Myocyte (in vitro differentiated cells): ENCODE results near the gene CEACAM8. TPM values are rescaled to one million over a fixed set of nuclear protein-coding genes. Genes with fewer than 3 reads are reported as not detected.
A peak's percentile ranks its signal among the peaks of the same experiment; 100 is the strongest.
"Not testable (repeated sequence)": the region's sequence is repeated elsewhere in the genome, so short reads cannot be mapped to it uniquely, and the experiment has no call there.

Experiments
- DNase-seq: peaks from one replicate; pipeline ENCODE4 v3.0.0-alpha.2; 2012; ENCODE audit warnings: low read depth
- total RNA-seq: library from RNA; depleted of rRNA; stranded (reverse); fragments of >200 nt; gene quantifications from 2 replicates; pipeline ENCODE4 v1.2.3, GENCODE V29; 2014

The CEACAM8 gene
- total RNA-seq, 1 donor from 2014 or later, result not detected

GRCh38 chr19:42573642-42574041, 21.1 kb downstream of the CEACAM8 start:
- DNase-seq, result no peak

GRCh38 chr19:42571116-42571515, 23.6 kb downstream of the CEACAM8 start:
- no peak for DNase-seq

DNA sequence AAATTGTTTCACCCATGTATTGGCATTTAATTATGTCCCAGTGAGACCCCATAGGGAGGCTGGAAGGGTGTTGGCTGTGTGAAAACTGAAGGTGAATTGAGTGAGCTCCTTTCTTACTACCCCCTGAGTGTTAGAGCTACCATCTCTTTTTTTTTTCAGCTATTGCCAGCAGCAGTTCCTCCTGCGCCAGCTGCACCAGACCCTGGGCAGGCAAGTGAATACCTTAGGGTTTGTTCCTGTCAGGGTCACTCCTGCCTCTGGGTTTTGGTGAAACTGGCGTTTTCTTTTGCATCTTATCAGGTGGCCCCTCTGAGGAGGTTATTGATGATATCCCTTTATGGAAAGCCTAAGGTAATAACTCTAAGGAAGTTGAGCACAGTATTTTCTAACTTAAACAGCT, 25.5 kb downstream of the CEACAM8 start:
- no peak for DNase-seq

DNA sequence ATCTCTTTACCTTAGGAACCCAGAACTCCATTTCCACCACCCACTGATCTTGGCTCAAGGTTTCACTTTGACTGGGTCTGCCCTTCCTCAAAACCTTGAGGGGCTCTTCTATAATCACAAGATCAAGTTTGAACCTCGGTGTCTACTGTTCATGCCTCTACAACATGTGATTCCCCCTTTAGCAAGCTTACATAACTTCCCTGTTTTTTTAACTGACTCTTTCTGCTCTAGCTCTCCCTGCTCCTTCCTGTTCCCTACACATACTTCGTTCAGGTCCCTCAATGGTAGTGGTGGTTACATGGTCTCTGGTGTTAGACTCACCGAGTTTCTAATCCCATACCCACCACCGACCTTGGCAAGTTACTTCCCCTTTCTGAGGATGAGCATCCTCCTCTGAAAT, 26.7 kb downstream of the CEACAM8 start:
- no peak for DNase-seq

DNA sequence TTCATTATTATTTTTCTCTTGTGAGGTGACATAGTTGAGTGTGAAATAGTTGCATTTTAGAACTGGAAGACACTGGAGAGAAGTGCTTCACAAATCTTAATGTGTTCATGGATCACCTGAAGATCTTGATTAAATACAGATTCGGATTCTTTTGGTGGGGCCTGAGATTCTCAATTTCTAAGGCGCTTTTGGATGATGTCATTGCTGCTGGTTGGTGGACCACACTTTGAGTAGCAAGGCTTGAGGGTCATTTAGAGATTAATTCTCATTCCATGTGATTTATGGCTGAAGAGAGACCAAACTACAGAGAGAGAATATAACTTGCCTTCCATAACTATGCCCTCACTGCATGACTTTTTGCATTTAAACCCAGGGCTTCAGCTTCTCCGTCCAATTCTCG, 27.2 kb downstream of the CEACAM8 start:
- no peak for DNase-seq

DNA sequence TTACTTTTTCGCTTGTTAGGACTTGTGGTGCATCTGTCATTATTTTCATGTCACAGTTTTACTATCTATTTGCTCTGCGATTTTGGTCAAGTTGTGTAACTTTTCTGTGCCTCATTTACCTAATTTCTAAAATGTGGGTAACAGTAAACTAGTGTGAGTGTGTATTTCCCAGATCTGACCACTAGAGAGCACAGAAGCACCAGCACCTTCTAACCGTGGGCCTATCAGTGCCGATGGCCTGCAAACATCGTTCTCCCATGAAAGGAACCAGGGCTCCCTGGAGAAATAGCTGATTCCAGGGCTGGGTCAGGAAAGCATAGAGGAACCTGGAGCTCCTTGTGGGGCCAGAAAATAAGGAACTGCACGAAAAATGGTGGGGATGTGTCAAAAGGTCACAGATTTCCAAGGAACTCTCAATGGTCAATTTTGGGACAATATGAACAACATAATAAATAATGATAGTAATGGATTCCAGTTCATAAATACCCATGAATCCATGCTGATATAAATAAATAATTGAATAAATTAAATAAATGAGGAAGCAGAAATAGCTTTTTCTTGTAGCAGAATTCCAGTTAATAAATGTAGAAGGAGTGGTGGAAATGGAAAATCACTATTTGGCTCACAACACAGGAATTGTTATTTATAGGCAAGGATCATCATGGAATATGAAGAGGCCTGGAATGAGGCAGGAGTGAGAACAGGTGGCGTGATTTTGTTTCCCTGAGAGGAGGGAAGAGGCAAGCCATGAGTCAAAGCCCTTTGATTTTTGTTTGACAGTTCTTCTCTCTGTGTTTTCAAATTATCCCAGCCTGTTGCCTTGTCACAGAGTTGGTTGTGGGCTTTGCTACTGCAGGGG, 31.1 kb downstream of the CEACAM8 start:
- DNase-seq, result peak; percentile 71

GRCh38 chr19:42561512-42561911, 33.2 kb downstream of the CEACAM8 start:
- DNase-seq, result no peak

DNA sequence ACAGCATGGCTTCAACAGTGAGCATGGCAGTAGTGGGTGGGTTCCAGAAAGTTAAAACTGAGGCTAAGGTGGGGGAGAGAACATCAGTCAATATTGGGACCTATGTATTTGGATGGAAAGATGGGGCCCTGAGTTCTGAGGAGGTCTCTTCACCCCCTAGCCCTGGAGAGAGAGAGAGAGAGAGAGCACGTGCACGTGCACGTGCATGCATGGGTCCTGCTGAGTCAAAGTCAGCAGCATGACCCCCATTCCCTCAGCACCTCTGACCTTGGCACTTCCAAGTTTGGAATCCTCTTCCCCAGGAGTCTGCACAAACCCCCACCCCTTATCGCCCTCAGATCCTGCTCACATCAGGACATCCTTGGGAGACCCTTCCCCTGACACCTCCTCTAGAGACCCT, 34.0 kb downstream of the CEACAM8 start:
- DNase-seq, result no peak

- no peak for DNase-seq
Observed at GRCh38 chr19:42558450-42559150, 36.1 kb downstream of the CEACAM8 start.

- not testable (repeated sequence) for DNase-seq
Observed at GRCh38 chr19:42557386-42557871, 37.3 kb downstream of the CEACAM8 start.

- DNase-seq, result no peak
Observed at GRCh38 chr19:42555801-42556200, 38.9 kb downstream of the CEACAM8 start.

GRCh38 chr19:42555317-42555716, 39.4 kb downstream of the CEACAM8 start:
- DNase-seq, result no peak

DNA sequence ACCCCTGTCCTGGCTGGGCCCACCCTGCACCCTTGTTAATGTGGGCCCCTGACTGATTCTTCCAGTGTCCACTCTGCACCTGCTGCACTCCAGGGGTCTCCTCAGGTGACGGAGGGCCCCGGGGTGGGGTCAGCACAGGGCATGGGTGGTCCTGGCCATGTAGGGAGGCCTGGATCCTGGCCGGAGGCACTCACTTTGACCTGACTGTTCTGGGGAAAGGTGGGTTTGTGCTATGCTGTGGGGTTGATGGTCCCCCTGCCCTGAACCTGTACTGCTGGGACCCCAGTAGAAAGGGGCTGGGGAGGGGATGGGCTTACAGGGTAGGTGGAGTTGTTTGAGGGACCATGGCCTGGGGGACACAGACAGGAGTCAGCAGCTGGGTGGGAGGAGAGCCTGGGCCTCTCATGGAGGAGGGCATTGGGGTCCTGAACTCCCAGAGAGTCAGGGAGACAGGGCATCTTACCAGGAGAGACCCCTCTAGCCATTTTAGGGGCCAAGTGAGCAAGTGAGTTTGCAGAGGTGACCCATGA, 40.6 kb downstream of the CEACAM8 start:
- DNase-seq, result no peak

GRCh38 chr19:42553292-42554045, 41.3 kb downstream of the CEACAM8 start:
- peak; percentile 71 for DNase-seq

- DNase-seq, result no peak
Observed at GRCh38 chr19:42552086-42553065, 42.3 kb downstream of the CEACAM8 start.

DNA sequence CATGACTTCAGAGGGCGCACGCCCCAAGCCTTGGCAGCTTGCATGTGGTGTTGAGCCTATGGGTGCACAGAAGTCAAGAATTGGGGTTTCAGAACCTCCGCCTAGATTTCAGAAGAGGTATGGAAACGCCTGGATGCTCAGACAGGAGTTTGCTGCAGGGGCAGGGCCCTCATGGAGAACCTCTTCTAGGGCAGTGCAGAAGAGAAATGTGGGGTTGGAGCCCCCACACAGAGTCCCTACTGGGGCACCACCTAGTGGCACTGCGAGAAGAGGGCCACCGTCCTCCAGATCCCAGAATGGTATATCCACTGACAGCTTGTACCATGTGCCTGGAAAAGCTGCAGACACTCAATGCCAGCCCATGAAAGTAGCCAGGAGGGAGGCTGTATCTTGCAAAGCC, 44.2 kb downstream of the CEACAM8 start:
- DNase-seq, result not testable (repeated sequence)

GRCh38 chr19:42549067-42549466, 45.7 kb downstream of the CEACAM8 start:
- DNase-seq, result not testable (repeated sequence)

- no peak for DNase-seq
Observed at GRCh38 chr19:42548552-42548951, 46.2 kb downstream of the CEACAM8 start.

- no peak for DNase-seq
Observed at GRCh38 chr19:42547929-42548328, 46.8 kb downstream of the CEACAM8 start.

DNA sequence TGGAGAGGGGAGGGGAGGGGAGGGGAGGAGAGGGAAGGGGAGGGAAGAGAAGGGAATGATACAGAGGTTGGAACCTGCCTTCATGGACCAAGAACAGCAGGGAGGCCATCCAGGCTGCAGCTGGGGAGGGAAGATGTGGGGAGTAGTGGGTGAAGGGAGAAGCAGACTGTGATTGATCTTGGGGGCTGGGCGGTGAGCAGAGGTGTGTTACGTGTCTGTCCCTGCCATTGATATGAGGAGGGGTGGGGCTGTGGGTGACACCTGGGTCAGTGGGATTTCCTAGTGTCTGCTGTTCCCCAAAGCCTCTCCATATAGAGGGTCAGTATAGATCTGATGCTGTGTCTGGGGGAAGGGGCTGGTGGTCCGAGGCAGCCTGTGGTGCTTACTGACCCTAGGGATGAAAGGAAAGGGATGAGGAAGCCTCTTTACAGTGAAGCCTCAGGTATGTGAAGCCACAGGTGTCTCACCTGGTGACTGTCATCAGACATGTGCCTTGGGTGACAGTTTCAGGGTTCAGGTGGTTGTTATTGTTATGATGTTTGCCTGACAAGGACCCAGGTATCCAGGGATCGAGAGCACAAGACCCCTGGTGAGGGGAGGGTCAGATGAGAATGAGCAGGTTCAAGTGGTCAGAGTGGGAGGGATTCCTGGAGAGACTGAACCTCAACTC, 47.8 kb downstream of the CEACAM8 start:
- no peak for DNase-seq
